Measurements from ENCODE around the gene JTB. TPM values are rescaled to one million over a fixed set of nuclear protein-coding genes. Genes with fewer than 3 reads are reported as not detected.

JTB gene
- total RNA-seq (2022), result 194 and 224 TPM in 2 replicates
- percentile 95 among the genes with signal in this experiment for Bru-seq, nascent RNA
- BruChase-seq, experiment 1, labeled RNA remaining after a 6-hour chase, result percentile 98 among the genes with signal in this experiment
- BruChase-seq, experiment 2, labeled RNA remaining after a 2-hour chase, result percentile 96 among the genes with signal in this experiment
- long read RNA-seq, transcript JTB-201 (5 exons, 1,287 nt), result major isoform, 267 of 310 reads
- long read RNA-seq, transcript JTB-203 (4 exons, 1,216 nt), result minor isoform, 5 of 310 reads
- long read RNA-seq, partial matches to known transcripts, result 17 of 310 reads
- long read RNA-seq, other reads (novel, unspliced or antisense), result 19 of 310 reads

- BruUV-seq (replicated peaks), result TSS peak; percentile 62
- TF ChIP-seq, protein P1, sequence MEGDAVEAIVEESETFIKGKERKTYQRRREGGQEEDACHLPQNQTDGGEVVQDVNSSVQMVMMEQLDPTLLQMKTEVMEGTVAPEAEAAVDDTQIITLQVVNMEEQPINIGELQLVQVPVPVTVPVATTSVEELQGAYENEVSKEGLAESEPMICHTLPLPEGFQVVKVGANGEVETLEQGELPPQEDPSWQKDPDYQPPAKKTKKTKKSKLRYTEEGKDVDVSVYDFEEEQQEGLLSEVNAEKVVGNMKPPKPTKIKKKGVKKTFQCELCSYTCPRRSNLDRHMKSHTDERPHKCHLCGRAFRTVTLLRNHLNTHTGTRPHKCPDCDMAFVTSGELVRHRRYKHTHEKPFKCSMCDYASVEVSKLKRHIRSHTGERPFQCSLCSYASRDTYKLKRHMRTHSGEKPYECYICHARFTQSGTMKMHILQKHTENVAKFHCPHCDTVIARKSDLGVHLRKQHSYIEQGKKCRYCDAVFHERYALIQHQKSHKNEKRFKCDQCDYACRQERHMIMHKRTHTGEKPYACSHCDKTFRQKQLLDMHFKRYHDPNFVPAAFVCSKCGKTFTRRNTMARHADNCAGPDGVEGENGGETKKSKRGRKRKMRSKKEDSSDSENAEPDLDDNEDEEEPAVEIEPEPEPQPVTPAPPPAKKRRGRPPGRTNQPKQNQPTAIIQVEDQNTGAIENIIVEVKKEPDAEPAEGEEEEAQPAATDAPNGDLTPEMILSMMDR (IDR thresholded peaks at IDR 0.05; ENCODE audit: unreplicated experiment), result no peak
- no peaks in the 10 kb centered on the region for H3K9me3 Mint-ChIP-seq (ENCODE audit: unreplicated experiment)
- peak within 1 kb of the TSS; percentile 98 for H3K4me3 Mint-ChIP-seq (ENCODE audit: unreplicated experiment)
- POLR2A ChIA-PET, result interaction anchor here (0.6 to 9.6 kb wide), 51 partner anchors 13 to 1152 kb away, joined by 3 to 647 read pairs (median 4); partner anchors contain the start of genes CHTOP, CREB3L4, CRTC2 and DENND4B
- peaks cover 23% of the 10 kb centered on the region for H3K4me1 Mint-ChIP-seq (ENCODE audit: insufficient read depth, unreplicated experiment)
- CTCF ChIA-PET, result interaction anchor here (0.6 to 5.2 kb wide), 16 partner anchors 11 to 1498 kb away, joined by 3 to 64 read pairs (median 5); partner anchors contain the start of genes CREB3L4, DENND4B, GATAD2B and RAB13
- intact Hi-C loops (cut with micrococcal nuclease), result no loop called here
- H3K36me3 Mint-ChIP-seq (ENCODE audit: insufficient read depth, unreplicated experiment), result peaks cover 63% of the 10 kb centered on the region
- H3K27ac Mint-ChIP-seq (ENCODE audit: low read depth, unreplicated experiment), result peak within 1 kb of the TSS; percentile 96
- DNase-seq (ENCODE audit: unreplicated experiment), result peak; percentile 93
- H3K27me3 Mint-ChIP-seq (ENCODE audit: insufficient read depth, unreplicated experiment), result no peaks in the 10 kb centered on the region
These were observed at the start of gene JTB for GRCh38 chr1:153977250-153978240. Gene JTB (minus strand): TSS chr1:153977674. CDS start chr1:153977252, 422 bp downstream.

DNA sequence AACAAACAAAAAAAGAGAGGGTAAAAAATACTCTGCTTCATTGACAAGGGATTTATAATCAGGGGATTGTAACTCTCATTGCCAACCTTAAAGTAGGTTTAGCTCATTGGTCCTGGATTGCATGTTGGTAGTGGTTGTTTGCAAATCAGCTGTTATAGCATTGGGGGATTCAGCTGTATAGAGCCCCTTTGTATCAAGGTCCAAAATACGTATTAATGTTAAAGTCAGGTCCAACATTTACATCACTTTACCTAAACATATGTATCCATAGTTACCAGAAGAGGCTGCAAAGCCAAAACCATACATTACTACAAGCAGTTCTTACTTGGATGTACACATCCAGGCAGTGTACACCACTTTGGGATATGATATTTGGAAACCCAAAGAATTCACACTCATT is 42.5 kb upstream of the JTB start:
- no peak overlapping the region for H3K4me3 Mint-ChIP-seq (ENCODE audit: unreplicated experiment)
- H3K36me3 Mint-ChIP-seq (ENCODE audit: insufficient read depth, unreplicated experiment), result no peaks in the 10 kb centered on the region
- H3K27ac Mint-ChIP-seq (ENCODE audit: low read depth, unreplicated experiment), result no peak overlapping the region
- POLR2A ChIA-PET, result no interaction called here
- no peaks in the 10 kb centered on the region for H3K27me3 Mint-ChIP-seq (ENCODE audit: insufficient read depth, unreplicated experiment)
- no TSS peak for BruUV-seq (replicated peaks)
- DNase-seq (ENCODE audit: unreplicated experiment), result no peak
- TF ChIP-seq, protein P1 (IDR thresholded peaks at IDR 0.05; ENCODE audit: unreplicated experiment), result no peak
- intact Hi-C loops (cut with micrococcal nuclease), result no loop called here
- H3K9me3 Mint-ChIP-seq (ENCODE audit: unreplicated experiment), result no peaks in the 10 kb centered on the region
- no peaks in the 10 kb centered on the region for H3K4me1 Mint-ChIP-seq (ENCODE audit: insufficient read depth, unreplicated experiment)
- CTCF ChIA-PET, result interaction anchor here (0.8 kb wide), 1 partner anchor 175 kb away, joined by 3 read pairs; no protein-coding TSS in a partner anchor

GRCh38 chr1:154019269-154019668 is 41.8 kb upstream of the JTB start:
- no peak overlapping the region for H3K4me3 Mint-ChIP-seq (ENCODE audit: unreplicated experiment)
- BruUV-seq (replicated peaks), result no TSS peak
- no peaks in the 10 kb centered on the region for H3K27me3 Mint-ChIP-seq (ENCODE audit: insufficient read depth, unreplicated experiment)
- no peak overlapping the region for H3K27ac Mint-ChIP-seq (ENCODE audit: low read depth, unreplicated experiment)
- intact Hi-C loops (cut with micrococcal nuclease), result no loop called here
- peaks cover 4% of the 10 kb centered on the region for H3K4me1 Mint-ChIP-seq (ENCODE audit: insufficient read depth, unreplicated experiment)
- CTCF ChIA-PET, result interaction anchor here (0.8 kb wide), 1 partner anchor 176 kb away, joined by 3 read pairs; no protein-coding TSS in a partner anchor
- DNase-seq (ENCODE audit: unreplicated experiment), result no peak
- no peaks in the 10 kb centered on the region for H3K36me3 Mint-ChIP-seq (ENCODE audit: insufficient read depth, unreplicated experiment)
- TF ChIP-seq, protein P1 (IDR thresholded peaks at IDR 0.05; ENCODE audit: unreplicated experiment), result no peak
- no peaks in the 10 kb centered on the region for H3K9me3 Mint-ChIP-seq (ENCODE audit: unreplicated experiment)
- POLR2A ChIA-PET, result interaction anchor here (0.8 kb wide), 2 partner anchors 24 to 163 kb away, joined by 4 read pairs; no protein-coding TSS in a partner anchor

All from MCF 10A (cell line).